AML-193 (cell line): ENCODE measurements around the gene CD82.

ENCODE experiments used
- DNase-seq, 2 experiments: peaks; one replicate each; lab custom pipeline; 2025; lab: John Stamatoyannopoulos, UW

CD82 gene

GRCh38 chr11:44577231-44577830 is 11.9 kb downstream of the CD82 start:
- no peak for DNase-seq

GRCh38 chr11:44578279-44578678 is 12.8 kb downstream of the CD82 start:
- peak; percentile 49 to 57 for DNase-seq

GRCh38 chr11:44579302-44579761 is 13.9 kb downstream of the CD82 start:
- DNase-seq, result no peak

GRCh38 chr11:44580701-44581100 is 15.2 kb downstream of the CD82 start:
- no peak for DNase-seq

- no peak for DNase-seq
These were observed 15.8 kb downstream of the CD82 start for GRCh38 chr11:44581246-44581645.

- DNase-seq, result no peak
These were observed 17.3 kb downstream of the CD82 start for GRCh38 chr11:44582641-44583352.

- no peak for DNase-seq
These were observed 17.8 kb downstream of the CD82 start for GRCh38 chr11:44583353-44583669.

- DNase-seq, result no peak
These were observed 20.0 kb downstream of the CD82 start for GRCh38 chr11:44585421-44585820.

GRCh38 chr11:44589301-44589700 is 23.8 kb downstream of the CD82 start:
- DNase-seq, result no peak

- no peak for DNase-seq
These were observed 25.3 kb downstream of the CD82 start for GRCh38 chr11:44590769-44591168.

GRCh38 chr11:44591557-44591956 is 26.1 kb downstream of the CD82 start:
- no peak for DNase-seq

- no peak for DNase-seq
These were observed 26.9 kb downstream of the CD82 start for GRCh38 chr11:44592125-44592940.

GRCh38 chr11:44593251-44593650 is 27.8 kb downstream of the CD82 start:
- DNase-seq, result no peak

GRCh38 chr11:44595006-44595405 is 29.5 kb downstream of the CD82 start:
- DNase-seq, result no peak

- no peak for DNase-seq
These were observed 30.5 kb downstream of the CD82 start for GRCh38 chr11:44595964-44596381.

- no peak for DNase-seq
These were observed 31.2 kb downstream of the CD82 start for GRCh38 chr11:44596525-44597276.

- no peak for DNase-seq
These were observed 32.0 kb downstream of the CD82 start for GRCh38 chr11:44597358-44598012.

- no peak for DNase-seq
These were observed 33.4 kb downstream of the CD82 start for GRCh38 chr11:44598831-44599230.

GRCh38 chr11:44600261-44600660 is 34.8 kb downstream of the CD82 start:
- DNase-seq, result no peak

- no peak for DNase-seq
These were observed 35.4 kb downstream of the CD82 start for GRCh38 chr11:44600839-44601383.
